Measurements from ENCODE around the gene RMND1.

- TF ChIP-seq, protein P1, sequence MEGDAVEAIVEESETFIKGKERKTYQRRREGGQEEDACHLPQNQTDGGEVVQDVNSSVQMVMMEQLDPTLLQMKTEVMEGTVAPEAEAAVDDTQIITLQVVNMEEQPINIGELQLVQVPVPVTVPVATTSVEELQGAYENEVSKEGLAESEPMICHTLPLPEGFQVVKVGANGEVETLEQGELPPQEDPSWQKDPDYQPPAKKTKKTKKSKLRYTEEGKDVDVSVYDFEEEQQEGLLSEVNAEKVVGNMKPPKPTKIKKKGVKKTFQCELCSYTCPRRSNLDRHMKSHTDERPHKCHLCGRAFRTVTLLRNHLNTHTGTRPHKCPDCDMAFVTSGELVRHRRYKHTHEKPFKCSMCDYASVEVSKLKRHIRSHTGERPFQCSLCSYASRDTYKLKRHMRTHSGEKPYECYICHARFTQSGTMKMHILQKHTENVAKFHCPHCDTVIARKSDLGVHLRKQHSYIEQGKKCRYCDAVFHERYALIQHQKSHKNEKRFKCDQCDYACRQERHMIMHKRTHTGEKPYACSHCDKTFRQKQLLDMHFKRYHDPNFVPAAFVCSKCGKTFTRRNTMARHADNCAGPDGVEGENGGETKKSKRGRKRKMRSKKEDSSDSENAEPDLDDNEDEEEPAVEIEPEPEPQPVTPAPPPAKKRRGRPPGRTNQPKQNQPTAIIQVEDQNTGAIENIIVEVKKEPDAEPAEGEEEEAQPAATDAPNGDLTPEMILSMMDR (IDR thresholded peaks at IDR 0.05; ENCODE audit: low read depth, low read length), result no peak
- no peak for TF ChIP-seq EZH2phosphoT487 (IDR thresholded peaks at IDR 0.05; ENCODE audit: low read depth)
Measured at GRCh38 chr6:151381722-151382121, 70.2 kb downstream of the RMND1 start.
